Epithelial cell of proximal tubule (primary cell): ENCODE data around the gene SLC26A1. TPM values are rescaled to one million over a fixed set of nuclear protein-coding genes. Genes with fewer than 3 reads are reported as not detected.

ENCODE experiments used
- DNase-seq: peaks from one replicate; pipeline ENCODE4 v3.0.0-alpha.2; 2011; ENCODE audit warnings: low read depth
- H3K4me3 ChIP-seq: 2 replicates; pipeline ENCODE4 v1.5.1; 2011; ENCODE audit warnings: low read depth, mild to moderate bottlenecking, low read length
- total RNA-seq: library from RNA; depleted of rRNA; stranded (reverse); fragments of >200 nt; gene quantifications from 2 replicates; pipeline ENCODE4 v1.2.3, GENCODE V29; 2015
- TF ChIP-seq, protein P1 (sequence below): conservative IDR thresholded peaks from 2 replicates; pipeline ENCODE4 v1.5.1; 2012; ENCODE audit warnings: low read depth, mild to moderate bottlenecking, low read length

SLC26A1 gene
- total RNA-seq, 1 donor from 2014 or later = 0.35 TPM

GRCh38 chr4:1006856-1007255 lies 13.7 kb upstream of the SLC26A1 start:
- H3K4me3 ChIP-seq = no peak overlapping the region
- TF ChIP-seq, protein P1, sequence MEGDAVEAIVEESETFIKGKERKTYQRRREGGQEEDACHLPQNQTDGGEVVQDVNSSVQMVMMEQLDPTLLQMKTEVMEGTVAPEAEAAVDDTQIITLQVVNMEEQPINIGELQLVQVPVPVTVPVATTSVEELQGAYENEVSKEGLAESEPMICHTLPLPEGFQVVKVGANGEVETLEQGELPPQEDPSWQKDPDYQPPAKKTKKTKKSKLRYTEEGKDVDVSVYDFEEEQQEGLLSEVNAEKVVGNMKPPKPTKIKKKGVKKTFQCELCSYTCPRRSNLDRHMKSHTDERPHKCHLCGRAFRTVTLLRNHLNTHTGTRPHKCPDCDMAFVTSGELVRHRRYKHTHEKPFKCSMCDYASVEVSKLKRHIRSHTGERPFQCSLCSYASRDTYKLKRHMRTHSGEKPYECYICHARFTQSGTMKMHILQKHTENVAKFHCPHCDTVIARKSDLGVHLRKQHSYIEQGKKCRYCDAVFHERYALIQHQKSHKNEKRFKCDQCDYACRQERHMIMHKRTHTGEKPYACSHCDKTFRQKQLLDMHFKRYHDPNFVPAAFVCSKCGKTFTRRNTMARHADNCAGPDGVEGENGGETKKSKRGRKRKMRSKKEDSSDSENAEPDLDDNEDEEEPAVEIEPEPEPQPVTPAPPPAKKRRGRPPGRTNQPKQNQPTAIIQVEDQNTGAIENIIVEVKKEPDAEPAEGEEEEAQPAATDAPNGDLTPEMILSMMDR = no peak
- no peak for DNase-seq

DNA sequence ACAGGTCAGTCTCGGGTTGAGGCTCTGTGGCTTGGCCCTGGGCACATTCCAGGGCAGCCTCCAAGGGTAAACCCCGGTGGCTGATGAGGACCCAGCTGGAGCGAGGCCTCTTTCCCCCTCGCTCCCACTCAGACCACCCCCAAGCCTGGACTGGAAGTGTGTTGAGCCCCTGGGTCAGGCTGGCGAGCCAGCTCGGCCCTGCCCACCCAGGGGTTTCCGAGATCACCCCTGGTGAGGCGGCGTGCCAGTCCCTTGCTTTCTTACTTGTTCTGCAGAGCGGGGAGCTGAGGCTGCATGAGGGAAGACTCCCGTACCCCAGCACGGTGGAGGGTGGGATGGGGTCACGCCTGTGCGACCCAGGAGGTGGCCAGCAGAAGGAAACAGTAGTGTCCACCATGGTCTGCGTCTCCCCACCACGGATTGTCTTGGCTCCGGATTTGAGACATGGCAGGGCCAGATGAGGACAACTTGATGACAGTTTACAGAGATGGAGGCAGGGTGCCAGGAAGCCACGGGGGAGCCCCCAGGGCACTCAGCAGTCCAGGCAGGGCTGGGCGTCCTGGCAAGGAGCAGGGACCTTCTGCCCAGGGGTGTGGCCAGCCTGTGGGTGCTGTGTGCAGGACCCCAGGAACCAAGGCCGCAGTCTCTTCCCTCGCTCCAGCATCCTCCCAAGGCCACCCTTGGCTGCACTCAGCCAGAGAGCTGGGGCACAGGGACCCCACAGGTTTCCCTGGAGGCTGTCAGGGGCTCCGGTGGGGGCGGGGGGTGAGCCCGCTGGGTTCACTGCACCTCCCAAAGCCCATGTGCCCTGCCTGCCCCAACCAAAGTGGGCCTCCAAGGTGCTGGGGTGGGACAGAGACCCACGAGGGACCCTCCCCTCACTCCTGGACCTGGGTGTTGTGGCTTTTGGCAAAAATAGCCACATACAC lies 11.6 kb upstream of the SLC26A1 start:
- DNase-seq = no peak
- TF ChIP-seq, protein P1 = no peak
- H3K4me3 ChIP-seq = no peak overlapping the region

GRCh38 chr4:1004071-1004418 lies 10.8 kb upstream of the SLC26A1 start:
- no peak overlapping the region for H3K4me3 ChIP-seq
- no peak for DNase-seq
- TF ChIP-seq, protein P1 = no peak

DNA sequence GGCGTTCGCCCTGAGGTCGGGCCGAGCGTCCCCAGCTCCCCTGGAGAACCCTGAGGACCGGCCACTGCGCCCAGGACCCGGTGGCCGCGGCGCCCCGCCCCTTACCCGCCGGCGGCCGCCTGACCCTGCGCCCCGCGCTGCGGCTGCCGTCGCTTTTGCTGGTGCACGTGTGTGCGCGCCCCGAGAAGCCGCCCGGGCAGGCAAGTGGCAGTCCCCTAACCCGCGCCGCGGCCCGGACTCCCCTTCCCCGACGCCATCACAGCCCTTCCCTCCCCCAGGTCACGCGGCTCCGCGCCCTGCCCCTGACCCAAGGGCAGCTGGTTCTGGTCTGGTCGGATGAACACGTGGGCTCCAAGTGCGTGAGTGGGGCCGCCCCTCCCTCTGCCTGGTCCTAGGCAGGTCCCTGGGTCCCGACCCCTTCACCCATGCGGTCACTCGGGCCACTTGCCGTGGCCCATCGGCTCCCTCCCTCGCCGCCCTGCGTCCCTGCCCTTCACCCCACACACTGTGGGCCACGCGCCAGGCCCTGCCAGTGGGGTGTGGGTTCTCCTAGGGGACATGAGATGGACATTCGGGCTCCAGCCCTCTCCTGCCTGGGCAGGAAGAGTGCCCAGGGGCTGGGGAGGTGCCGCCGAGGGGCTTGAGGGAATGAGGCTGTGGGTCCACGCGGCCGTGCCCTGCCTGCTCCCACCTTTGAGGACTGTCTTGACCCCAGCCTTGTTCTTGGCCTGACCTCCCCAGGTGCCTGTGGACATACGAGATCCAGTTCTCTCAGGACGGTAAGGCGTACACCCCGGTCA lies 10.3 kb upstream of the SLC26A1 start:
- no peak overlapping the region for H3K4me3 ChIP-seq
- TF ChIP-seq, protein P1 = no peak
- no peak for DNase-seq

- no peak overlapping the region for H3K4me3 ChIP-seq
- DNase-seq = no peak
- TF ChIP-seq, protein P1 = no peak
Measured at GRCh38 chr4:1002631-1003251, 9.5 kb upstream of the SLC26A1 start.

DNA sequence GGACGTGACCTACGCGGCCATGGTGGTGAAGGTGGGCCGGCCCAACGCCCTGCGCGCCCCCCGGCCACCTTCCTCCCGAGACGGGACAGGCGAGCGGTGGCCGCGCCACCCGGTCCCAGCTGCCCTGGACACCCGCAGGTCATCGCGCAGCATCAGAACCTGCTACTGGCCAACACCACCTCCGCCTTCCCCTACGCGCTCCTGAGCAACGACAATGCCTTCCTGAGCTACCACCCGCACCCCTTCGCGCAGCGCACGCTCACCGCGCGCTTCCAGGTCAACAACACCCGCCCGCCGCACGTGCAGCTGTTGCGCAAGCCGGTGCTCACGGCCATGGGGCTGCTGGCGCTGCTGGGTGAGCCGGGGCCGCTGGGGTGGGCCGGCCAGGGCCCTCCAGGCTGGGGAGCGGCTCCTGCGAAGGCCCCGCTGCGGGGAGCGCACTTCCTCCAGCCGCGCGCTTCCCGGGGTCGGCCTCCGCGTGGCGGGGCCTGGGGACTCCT lies 9.0 kb upstream of the SLC26A1 start:
- no peak overlapping the region for H3K4me3 ChIP-seq
- TF ChIP-seq, protein P1 = no peak
- DNase-seq = no peak
